DOHH2 (cell line): ENCODE measurements around the gene PTPRQ.

ENCODE experiments used
- EZH2phosphoT487 ChIP-seq: fragments of 200-600 bp; sonication (generic); IDR thresholded peaks from 2 replicates; pipeline ENCODE4 v1.6.1; 2017; ENCODE audit warnings: borderline replicate concordance, mild to moderate bottlenecking, antibody characterized with exemption, low read length, moderate library complexity, mixed read lengths
- TF ChIP-seq, protein P1 (sequence below): fragments of 200-600 bp; sonication (generic); IDR thresholded peaks from one replicate; pipeline ENCODE4 v1.5.1; 2014; ENCODE audit warnings: antibody characterized with exemption, mild to moderate bottlenecking, low read depth, low read length; ENCODE audit not compliant: poor library complexity, severe bottlenecking

GRCh38 chr12:80420075-80420474, 24.0 kb upstream of the PTPRQ start:
- TF ChIP-seq, protein P1, sequence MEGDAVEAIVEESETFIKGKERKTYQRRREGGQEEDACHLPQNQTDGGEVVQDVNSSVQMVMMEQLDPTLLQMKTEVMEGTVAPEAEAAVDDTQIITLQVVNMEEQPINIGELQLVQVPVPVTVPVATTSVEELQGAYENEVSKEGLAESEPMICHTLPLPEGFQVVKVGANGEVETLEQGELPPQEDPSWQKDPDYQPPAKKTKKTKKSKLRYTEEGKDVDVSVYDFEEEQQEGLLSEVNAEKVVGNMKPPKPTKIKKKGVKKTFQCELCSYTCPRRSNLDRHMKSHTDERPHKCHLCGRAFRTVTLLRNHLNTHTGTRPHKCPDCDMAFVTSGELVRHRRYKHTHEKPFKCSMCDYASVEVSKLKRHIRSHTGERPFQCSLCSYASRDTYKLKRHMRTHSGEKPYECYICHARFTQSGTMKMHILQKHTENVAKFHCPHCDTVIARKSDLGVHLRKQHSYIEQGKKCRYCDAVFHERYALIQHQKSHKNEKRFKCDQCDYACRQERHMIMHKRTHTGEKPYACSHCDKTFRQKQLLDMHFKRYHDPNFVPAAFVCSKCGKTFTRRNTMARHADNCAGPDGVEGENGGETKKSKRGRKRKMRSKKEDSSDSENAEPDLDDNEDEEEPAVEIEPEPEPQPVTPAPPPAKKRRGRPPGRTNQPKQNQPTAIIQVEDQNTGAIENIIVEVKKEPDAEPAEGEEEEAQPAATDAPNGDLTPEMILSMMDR, result no peak
- TF ChIP-seq EZH2phosphoT487, result no peak
